ENCODE measurements around the gene CEACAM18. TPM values are rescaled to one million over a fixed set of nuclear protein-coding genes. Genes with fewer than 3 reads are reported as not detected.

CEACAM18 gene
- total and polyA plus RNA-seq, 2 of the 8 experiments (the other 6 are each of a cell fraction or from before 2014, with no cell fraction given), result not detected

DNA sequence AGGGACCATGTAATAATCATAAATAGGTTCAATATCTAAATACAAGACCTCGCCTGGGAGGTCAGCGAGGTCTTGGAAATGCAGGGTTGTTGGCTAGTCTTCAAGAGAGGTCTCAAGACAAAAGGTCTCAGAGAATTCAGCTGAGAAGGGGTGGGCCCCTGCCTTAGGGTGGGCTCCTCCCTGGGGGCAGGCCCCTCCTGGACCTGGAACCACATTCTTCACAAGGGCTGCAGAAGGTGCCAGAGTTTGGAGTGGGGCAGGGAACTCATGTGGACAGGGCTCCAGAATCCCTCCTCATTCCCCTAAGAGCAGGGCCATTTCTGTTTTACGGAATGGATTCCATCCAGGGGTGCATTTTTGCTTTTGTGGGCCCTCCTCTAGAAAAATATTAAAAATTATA is 10.2 kb downstream of the CEACAM18 start:
- no peak overlapping the region for H3K56ac ChIP-seq (replicated peaks; ENCODE audit: insufficient read length, low read depth, low read length)
- no peaks in the 10 kb centered on the region for H4K20me1 ChIP-seq (replicated peaks in 1 of 2; ENCODE audit: control insufficient read depth in 1 of 2, insufficient read depth in 2 of 2, low read length in 2 of 2)
- POLR2A ChIA-PET (ENCODE audit: partially characterized antibody), result no interaction called here
- no peak overlapping the region for H2AFZ ChIP-seq (ENCODE audit: low read length)
- no peak overlapping the region for H3K4me3 ChIP-seq (ENCODE audit: extremely low read depth in 1 of 4, insufficient read depth in 2 of 4, low read depth in 3 of 4, low read length in 4 of 4)
- H3K18ac ChIP-seq (ENCODE audit: extremely low read depth, low read length), result no peak overlapping the region
- peaks cover 56 to 78% of the 10 kb centered on the region in 2 experiments for H3K9me3 ChIP-seq (ENCODE audit: insufficient read depth in 2 of 2, low read depth in 1 of 2, low read length in 1 of 2)
- no peak overlapping the region for H2BK120ac ChIP-seq (replicated peaks; ENCODE audit: low read depth, low read length)
- H3K23ac ChIP-seq (ENCODE audit: insufficient read length), result no peak overlapping the region
- H3K36me3 ChIP-seq (ENCODE audit: control insufficient read depth in 2 of 4, insufficient read depth in 4 of 4, low read length in 3 of 4), result no peaks in the 10 kb centered on the region
- no peak overlapping the region for H3K9ac ChIP-seq (replicated peaks in 1 of 4; ENCODE audit: extremely low read depth in 1 of 4, low read depth in 3 of 4, low read length in 3 of 4)
- DNase-seq (ENCODE audit: low read depth in 1 of 2, low spot score in 2 of 2) (no peak), FAIRE-seq (no peak)
- no peak overlapping the region for H4K5ac ChIP-seq (ENCODE audit: insufficient read length, low read depth, low read length)
- CTCF ChIA-PET (ENCODE audit: partially characterized antibody), result interaction anchor here (0.5 to 1.9 kb wide), 2 partner anchors 15 to 51 kb away, joined by 3 to 7 read pairs; no protein-coding TSS in a partner anchor
- H3K4me1 ChIP-seq (replicated peaks in 1 of 4; ENCODE audit: control insufficient read depth in 3 of 4, insufficient read depth in 4 of 4, low read length in 3 of 4), result no peaks in the 10 kb centered on the region
- H3K23me2 ChIP-seq (ENCODE audit: low read depth, low read length), result no peaks in the 10 kb centered on the region; the same call in 1 of the 2 replicates
- H2BK15ac ChIP-seq (ENCODE audit: low read length), result no peak overlapping the region
- 70% methylated on average over 3 of the region's 3 CpGs; no CpG with 5 or more reads in 1 of the 2 experiments for WGBS, 2 experiments (ENCODE audit: extremely low coverage in 1 of 2, insufficient coverage in 1 of 2, insufficient read length in 1 of 2, insufficient replicate concordance in 2 of 2, low coverage in 1 of 2, low lambda C conversion rate in 2 of 2, missing lambda C conversion rate in 1 of 2)
- no peaks in the 10 kb centered on the region for H3K79me2 ChIP-seq (ENCODE audit: control insufficient read depth in 1 of 2, insufficient read depth in 2 of 2, low read length in 2 of 2)
- H4K8ac ChIP-seq (ENCODE audit: extremely low read depth, insufficient read depth, low read length), result no peak overlapping the region
- H3K79me1 ChIP-seq (ENCODE audit: low read depth, low read length), result no peaks in the 10 kb centered on the region
- H3K4ac ChIP-seq (replicated peaks; ENCODE audit: insufficient read length, low read depth, low read length), result no peak overlapping the region
- H2BK12ac ChIP-seq (ENCODE audit: low read depth, low read length), result no peak overlapping the region
- no peak for TF ChIP-seq CTBP2 (IDR thresholded peaks at IDR 0.05; ENCODE audit: borderline replicate concordance, insufficient read depth, insufficient read length, low read length)
- TF ChIP-seq SP2 (IDR thresholded peaks at IDR 0.05; ENCODE audit: low read length), result no peak
- TF ChIP-seq, protein P1, sequence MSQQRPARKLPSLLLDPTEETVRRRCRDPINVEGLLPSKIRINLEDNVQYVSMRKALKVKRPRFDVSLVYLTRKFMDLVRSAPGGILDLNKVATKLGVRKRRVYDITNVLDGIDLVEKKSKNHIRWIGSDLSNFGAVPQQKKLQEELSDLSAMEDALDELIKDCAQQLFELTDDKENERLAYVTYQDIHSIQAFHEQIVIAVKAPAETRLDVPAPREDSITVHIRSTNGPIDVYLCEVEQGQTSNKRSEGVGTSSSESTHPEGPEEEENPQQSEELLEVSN (IDR thresholded peaks at IDR 0.05), result no peak
- no peak overlapping the region for H2AK5ac ChIP-seq (ENCODE audit: low read depth, low read length)
- H3K4me2 ChIP-seq (ENCODE audit: insufficient read depth in 1 of 2, low read depth in 2 of 2, low read length in 2 of 2), result no peak overlapping the region
- no peak overlapping the region for H3K27ac ChIP-seq (ENCODE audit: low read depth, low read length)
- no peak overlapping the region for H4K91ac ChIP-seq (replicated peaks; ENCODE audit: insufficient read length, low read length)
- no peak overlapping the region for H2BK5ac ChIP-seq (ENCODE audit: low read depth, low read length)
- no peak overlapping the region for H2BK20ac ChIP-seq (ENCODE audit: low read length)
- H3K14ac ChIP-seq (ENCODE audit: insufficient read length), result no peak overlapping the region
- H3K27me3 ChIP-seq (replicated peaks in 1 of 4; ENCODE audit: control insufficient read depth in 3 of 4, extremely low read depth in 1 of 4, insufficient read depth in 3 of 4, low read length in 3 of 4), result no peaks in the 10 kb centered on the region

Data from H1 (cell line).